CD4-positive, alpha-beta T cell treated with Interleukin-21 for 1 hour (primary cell): ENCODE measurements around the gene PDE3A.
"Not testable (repeated sequence)": the region's sequence is repeated elsewhere in the genome, so short reads cannot be mapped to it uniquely, and the experiment has no call there.

Experiments used
- DNase-seq: peaks from one replicate; pipeline ENCODE4 v3.0.0-alpha.2; 2020

The PDE3A gene

GRCh38 chr12:20375560-20375959 is 7.2 kb downstream of the PDE3A start:
- DNase-seq, result no peak

DNA sequence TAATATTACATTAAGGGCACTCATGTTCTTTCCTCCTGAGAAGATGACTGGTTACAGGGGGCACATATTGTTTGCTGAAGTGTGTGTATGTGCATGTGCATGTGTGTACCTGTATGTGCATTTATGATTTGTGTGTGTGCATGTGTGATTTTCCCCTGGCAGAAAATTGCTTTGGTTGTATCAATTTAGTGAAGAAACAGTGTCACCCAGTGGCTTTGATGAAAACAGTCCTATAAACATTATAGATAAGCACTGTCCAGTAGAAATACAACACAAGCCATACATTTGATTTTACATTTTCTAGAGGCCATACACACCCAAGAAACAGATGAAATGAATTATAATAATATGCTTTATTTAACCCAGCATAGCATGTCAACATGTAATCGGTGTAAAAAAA is 8.6 kb downstream of the PDE3A start:
- DNase-seq, result no peak

DNA sequence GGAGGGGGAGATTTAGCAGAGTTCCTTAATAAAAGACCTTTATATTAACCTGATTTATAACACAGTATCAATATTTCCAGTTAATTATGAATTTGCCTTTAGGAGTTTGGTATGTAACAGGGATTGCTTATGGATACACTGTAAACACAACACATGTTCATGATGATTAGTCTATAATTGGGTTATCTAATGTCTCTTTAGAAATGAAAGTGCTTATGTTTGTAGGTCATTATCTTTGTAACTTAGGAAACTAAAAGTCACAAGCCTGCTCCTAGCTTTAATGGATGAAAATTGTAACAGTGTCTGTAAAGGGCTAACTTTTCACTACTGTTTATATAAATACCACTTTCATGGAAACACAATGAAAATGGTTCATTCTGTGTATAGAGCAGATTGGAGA is 9.4 kb downstream of the PDE3A start:
- DNase-seq, result no peak

- DNase-seq, result no peak
These were observed 13.8 kb downstream of the PDE3A start for GRCh38 chr12:20382117-20382516.

GRCh38 chr12:20383612-20384011 is 15.3 kb downstream of the PDE3A start:
- DNase-seq, result no peak

GRCh38 chr12:20384836-20385235 is 16.5 kb downstream of the PDE3A start:
- not testable (repeated sequence) for DNase-seq

- no peak for DNase-seq
These were observed 22.5 kb downstream of the PDE3A start for GRCh38 chr12:20390846-20391245.

GRCh38 chr12:20392339-20392738 is 24.0 kb downstream of the PDE3A start:
- DNase-seq, result no peak

DNA sequence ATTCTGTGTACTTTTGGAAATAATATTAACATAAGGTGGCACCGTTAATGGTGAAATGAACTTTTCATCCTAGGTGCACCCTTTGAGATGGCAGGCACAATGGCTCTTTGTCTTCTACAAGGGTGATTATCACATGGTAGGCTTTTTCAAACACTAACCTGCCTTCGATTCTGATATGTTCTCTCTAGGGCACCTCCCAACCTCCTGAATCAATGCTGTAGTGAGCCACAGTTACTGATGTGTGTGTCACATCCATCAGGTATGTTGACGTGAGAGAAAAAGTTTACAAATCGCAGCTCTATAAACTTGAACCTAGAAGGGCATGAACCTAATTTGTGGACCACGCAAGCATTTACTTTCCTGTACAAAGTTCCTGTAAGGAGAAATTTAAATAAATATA is 25.4 kb downstream of the PDE3A start:
- no peak for DNase-seq

DNA sequence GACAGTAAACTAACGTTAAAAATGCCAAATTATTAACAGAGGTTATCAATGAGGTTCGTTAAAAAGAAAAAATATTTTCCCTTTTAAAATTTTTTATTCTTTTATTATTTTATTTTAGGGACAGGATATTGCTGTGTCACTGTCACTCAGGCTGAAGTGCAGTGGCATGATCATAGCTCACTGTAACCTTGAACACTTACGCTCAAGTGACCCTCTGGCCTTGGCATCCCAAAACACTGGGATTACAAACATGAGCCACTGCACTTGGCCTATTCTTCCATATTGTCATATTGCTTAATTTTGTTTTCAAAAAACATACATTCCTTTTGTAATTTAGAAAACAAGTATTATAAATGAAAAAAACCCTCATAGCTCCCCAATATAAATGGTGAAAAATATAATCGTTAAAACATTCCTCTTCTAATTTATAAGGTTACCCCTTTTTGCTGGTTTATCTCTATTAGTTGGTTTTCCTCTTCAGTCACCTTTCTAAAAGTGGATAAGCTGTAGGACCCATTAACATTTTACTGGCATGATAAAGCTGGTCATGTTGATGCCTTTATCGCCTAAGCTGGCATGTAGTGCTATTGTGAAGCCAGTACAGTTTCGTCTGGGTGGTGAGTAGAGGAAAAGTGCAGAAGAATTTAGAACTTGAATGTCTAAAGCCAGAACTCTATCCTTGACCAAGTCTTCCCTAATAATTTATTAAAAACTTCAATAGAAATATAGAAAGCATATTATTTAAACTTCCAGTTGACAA is 27.6 kb downstream of the PDE3A start:
- no peak for DNase-seq

- DNase-seq, result no peak
These were observed 30.3 kb downstream of the PDE3A start for GRCh38 chr12:20398686-20399085.

DNA sequence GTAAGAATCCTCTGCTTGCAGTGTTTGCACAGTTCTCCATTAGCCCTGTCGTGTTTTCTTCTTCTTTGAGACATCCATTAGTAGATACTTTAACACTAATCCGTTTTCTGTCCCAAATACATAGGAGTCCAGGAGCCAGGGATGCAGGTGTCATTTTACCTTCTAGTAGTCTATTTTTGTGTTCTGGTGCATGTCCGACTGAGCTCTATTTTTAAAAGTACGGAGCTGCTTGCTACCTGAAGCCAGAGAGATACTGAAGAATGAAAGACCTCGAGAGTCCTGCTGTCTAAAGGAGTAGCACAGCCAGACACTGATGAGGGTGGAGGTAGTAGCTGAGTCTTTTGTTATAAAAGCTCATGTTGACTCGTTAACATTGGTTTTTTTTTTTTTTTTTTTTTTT is 31.7 kb downstream of the PDE3A start:
- no peak for DNase-seq

DNA sequence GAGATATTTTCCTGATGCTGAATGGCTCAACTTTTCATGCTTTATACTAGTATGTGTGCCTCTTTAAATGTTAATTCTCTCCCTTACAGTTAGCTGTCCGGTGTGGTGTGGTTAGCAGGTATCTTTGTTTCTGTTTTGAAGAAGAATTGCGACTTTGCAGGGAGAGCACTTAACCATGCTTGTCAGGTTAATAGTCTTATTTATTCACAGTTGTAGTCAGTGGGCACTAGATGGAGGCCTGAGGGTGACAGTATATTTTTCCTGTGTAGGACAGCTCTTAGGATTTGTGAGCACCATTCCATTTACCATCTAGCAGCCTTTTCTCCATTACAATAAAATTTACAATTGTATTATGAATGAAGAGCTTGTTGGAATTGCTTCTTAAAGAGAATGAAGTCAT is 34.9 kb downstream of the PDE3A start:
- DNase-seq, result no peak

GRCh38 chr12:20404576-20405346 is 36.4 kb downstream of the PDE3A start:
- DNase-seq, result no peak

GRCh38 chr12:20409607-20410377 is 41.5 kb downstream of the PDE3A start:
- DNase-seq, result no peak

DNA sequence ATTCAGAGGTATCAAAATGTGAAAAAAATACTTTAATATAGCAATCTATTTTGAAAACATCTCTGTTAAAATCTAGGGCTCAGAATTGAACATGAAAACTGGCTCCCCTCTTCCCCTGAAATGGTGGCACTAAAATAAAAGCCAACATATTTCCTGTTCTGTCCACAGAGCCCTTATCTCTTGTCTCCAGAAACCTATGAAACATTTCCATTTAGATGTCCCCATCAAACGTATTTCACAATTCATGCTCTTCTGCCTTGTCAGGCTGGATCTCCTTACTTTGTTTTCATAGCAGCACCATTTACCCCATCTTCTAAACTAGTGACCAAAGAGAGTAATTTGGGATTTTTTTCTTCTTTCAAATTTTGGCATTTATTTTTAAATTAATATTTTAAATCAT is 42.4 kb downstream of the PDE3A start:
- no peak for DNase-seq

DNA sequence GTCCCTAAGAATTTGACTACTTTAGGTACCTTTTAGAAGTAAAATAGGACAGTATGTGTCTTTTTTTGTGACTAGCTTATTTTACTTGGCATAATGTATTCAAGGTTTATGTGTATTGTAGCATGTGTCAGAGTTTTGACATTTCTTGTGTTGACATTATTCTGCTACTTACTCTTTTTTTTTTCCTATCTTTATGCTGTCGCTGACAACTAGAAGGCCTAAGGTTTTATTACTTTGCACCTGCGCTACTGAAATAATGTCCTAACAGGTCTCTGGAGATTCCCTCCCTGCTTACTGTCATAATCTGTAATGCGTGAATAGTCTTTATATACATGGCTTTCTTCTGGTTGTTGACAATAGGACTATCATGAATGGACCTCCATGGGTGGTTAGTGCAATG is 43.0 kb downstream of the PDE3A start:
- DNase-seq, result no peak

GRCh38 chr12:20415028-20415427 is 46.7 kb downstream of the PDE3A start:
- no peak for DNase-seq

DNA sequence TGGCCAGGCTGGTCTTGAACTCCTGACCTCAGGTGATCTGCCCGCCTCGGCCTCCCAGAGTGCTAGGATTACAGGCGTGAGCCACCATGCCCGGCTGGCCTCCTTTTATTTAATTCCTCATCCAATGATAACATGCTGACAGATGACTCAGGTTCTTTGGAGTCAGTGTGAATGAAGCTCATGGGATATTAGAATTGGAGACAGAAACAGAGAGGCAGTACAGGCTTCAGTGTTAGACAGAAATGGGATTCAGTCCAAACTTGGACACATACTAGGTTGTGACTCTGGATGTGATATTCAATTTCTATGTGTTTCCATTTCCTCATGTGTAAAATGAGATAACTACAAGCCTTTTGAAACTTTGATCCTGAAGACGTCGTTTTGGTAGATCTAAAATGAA is 47.3 kb downstream of the PDE3A start:
- DNase-seq, result no peak

DNA sequence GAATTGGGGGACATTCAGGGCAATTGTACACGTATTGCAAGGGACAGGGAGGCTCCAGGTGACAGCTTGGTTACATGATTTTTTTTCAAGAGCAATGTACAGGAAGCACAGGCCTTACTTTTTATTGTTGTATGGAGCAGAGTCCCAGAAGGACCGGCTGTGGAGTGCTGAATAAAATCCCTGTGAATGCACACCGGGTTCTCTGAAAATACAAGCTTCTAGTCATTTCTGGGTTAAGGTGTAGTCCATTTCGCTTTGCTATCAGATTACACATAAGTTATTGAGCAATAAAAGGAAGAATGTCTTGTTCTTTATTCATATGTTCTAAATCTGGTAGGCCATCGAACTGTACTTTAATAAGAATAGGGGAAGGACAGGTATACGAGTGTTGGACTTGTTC is 52.2 kb downstream of the PDE3A start:
- DNase-seq, result no peak

- DNase-seq, result no peak
These were observed 53.1 kb downstream of the PDE3A start for GRCh38 chr12:20421421-20421820.

GRCh38 chr12:20423557-20423956 is 55.2 kb downstream of the PDE3A start:
- no peak for DNase-seq

GRCh38 chr12:20424841-20425240 is 56.5 kb downstream of the PDE3A start:
- no peak for DNase-seq

DNA sequence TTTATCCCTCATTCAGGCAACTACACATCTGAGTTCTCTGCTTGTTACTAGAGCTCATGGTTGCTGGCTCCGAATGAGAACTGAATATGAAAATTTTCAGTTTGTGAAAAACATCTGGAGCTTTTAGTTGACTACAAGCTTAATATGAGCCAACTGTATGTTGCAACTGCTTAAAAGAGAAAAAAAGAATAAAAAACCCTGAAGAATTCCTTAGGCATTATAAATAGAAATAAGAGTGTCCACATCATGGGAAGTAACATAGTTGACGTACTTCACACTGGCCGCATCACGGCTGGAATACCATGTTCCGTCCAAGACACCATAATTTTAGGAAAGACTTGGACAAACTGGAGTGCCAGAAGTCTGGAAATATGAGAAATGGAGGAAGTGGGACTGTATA is 57.9 kb downstream of the PDE3A start:
- no peak for DNase-seq
